ENCODE measurements around the gene ZNF789.

GRCh38 chr7:99499371-99499720, 26.7 kb downstream of the ZNF789 start:
- TF ChIP-seq CTCF (IDR thresholded peaks at IDR 0.05) (no peak), POLR2A (IDR thresholded peaks at IDR 0.05) (no peak)

Data from Peyer's patch (tissue), 4 donors.